ENCODE results near the gene RPRD1A. TPM values are rescaled to one million over a fixed set of nuclear protein-coding genes. Genes with fewer than 3 reads are reported as not detected.
A peak's percentile ranks its signal among the peaks of the same experiment; 100 is the strongest.
"Not testable (repeated sequence)": the region's sequence is repeated elsewhere in the genome, so short reads cannot be mapped to it uniquely, and the experiment has no call there.

Gene RPRD1A
- total RNA-seq, 1 donor from 2014 or later, result 58.6 TPM

DNA sequence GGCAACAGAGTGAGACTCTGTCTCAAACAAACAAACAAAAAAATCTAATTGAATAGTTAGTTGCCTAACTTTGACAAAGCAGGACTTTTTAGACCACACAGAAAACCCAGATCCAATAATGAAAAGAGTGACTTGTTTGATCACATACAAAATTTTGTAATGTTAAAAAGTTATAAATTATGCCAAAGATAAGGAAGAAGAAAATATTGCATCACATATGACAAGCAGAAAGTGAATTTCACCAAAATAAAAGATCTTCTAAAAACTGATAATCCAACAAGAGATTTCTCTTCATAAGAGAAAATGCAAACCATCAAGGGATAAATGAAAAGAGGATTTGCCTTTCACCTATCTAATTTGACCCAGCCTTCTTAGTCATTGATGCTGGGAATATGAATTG lies 97.7 kb downstream of the RPRD1A start:
- no peak for DNase-seq (ENCODE audit: low read depth)

- DNase-seq (ENCODE audit: low read depth), result no peak
Observed at GRCh38 chr18:35968278-35968880, 99.0 kb downstream of the RPRD1A start.

GRCh38 chr18:35967866-35968265 lies 99.5 kb downstream of the RPRD1A start:
- not testable (repeated sequence) for DNase-seq (ENCODE audit: low read depth)

- DNase-seq (ENCODE audit: low read depth), result no peak
Observed at GRCh38 chr18:35964319-35964718, 103.0 kb downstream of the RPRD1A start.

GRCh38 chr18:35962320-35962719 lies 105.0 kb downstream of the RPRD1A start:
- DNase-seq (ENCODE audit: low read depth), result no peak

- DNase-seq (ENCODE audit: low read depth), result no peak
Observed at GRCh38 chr18:35956226-35956625, 111.1 kb downstream of the RPRD1A start.

GRCh38 chr18:35953688-35954087 lies 113.7 kb downstream of the RPRD1A start:
- no peak for DNase-seq (ENCODE audit: low read depth)

GRCh38 chr18:35950628-35950982 lies 116.8 kb downstream of the RPRD1A start:
- no peak for DNase-seq (ENCODE audit: low read depth)

GRCh38 chr18:35949903-35950627 lies 117.3 kb downstream of the RPRD1A start:
- DNase-seq (ENCODE audit: low read depth), result peak; percentile 51

DNA sequence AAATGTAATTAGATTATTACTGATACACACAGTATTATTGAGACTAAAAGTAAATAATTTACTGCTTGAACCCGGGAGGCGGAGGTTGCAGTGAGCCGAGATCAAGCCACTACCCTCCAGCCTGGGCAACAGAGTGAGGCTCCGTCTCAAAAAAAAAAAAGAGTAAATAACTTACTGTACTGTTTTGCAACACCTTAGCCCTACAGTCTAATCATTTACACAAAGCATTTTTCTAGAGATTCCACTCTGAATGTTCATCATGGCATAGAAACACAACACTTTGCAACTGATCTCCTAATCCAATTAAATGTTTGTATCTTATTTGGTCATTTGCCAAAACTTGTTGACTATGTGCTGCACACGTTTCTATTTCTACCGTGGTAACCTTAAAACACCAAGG lies 118.3 kb downstream of the RPRD1A start:
- peak; percentile 60 for DNase-seq (ENCODE audit: low read depth)

DNA sequence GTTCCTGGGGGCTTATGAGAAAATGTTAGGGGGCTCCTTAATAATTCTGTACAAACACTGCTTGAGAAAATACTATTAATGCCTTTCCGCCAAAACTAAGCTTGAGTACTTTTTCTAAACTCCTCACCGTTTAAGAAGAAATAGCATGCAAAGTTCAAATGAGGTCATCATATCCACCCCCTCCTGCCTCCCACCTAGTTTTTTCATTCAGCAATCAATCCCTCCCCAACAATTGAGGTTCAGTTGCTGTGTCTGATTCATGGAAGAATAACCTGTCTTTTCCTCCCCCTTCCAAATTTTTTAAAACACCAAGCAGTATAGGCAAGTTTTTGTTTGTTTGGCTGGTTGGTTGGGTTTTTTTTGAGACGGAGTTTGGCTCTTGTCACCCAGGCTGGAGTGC lies 119.3 kb downstream of the RPRD1A start:
- no peak for DNase-seq (ENCODE audit: low read depth)

- no peak for DNase-seq (ENCODE audit: low read depth)
Observed at GRCh38 chr18:35942661-35943060, 124.7 kb downstream of the RPRD1A start.

GRCh38 chr18:35942133-35942532 lies 125.2 kb downstream of the RPRD1A start:
- no peak for DNase-seq (ENCODE audit: low read depth)

- DNase-seq (ENCODE audit: low read depth), result no peak
Observed at GRCh38 chr18:35941299-35941698, 126.1 kb downstream of the RPRD1A start.

Other genes starting within 250 kb of the RPRD1A start
- 102 and 165 TPM in 2 replicates for gene SLC39A6, start 61.8 kb upstream of the RPRD1A start, total RNA-seq
- gene ELP2, start 62.3 kb upstream of the RPRD1A start, total RNA-seq, result 83.9 and 84.2 TPM in 2 replicates
- gene MOCOS, start 119.9 kb upstream of the RPRD1A start, total RNA-seq, result 12.0 and 14.6 TPM in 2 replicates
- gene FHOD3, start 230.2 kb upstream of the RPRD1A start, total RNA-seq, result 39.4 and 117 TPM in 2 replicates

Measured in renal cortical epithelial cell (primary cell).